ENCODE data around the gene MVB12B. TPM values are rescaled to one million over a fixed set of nuclear protein-coding genes. Genes with fewer than 3 reads are reported as not detected.

MVB12B gene
- total RNA-seq, 2 donors from 2014 or later = 5.9 to 8.7 TPM

DNA sequence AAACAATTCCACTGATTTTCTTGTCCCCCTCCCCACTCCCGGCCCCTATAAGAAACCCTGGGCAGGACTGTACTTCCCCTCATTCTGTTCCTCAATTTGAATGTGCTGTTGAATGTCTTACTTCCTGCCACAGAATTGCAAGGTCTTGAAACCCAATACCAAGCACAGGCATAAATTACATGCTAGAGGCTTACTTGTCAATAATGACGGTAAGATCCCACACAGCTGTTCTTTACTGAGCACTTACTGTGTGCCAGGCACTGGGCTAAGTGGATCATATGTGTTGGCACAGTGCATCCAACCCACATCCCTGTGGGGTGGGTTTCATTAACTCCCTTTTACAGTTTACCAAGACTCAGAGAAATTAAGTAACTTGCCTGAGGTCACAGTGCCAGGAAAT is 63.4 kb downstream of the MVB12B start:
- Histone ChIP-seq H3K27ac (peak overlapping the region in 1 of 2 donors; percentile 26), H3K36me3 (peaks cover 9% of the 10 kb centered on the region), H3K9me3 (no peaks in the 10 kb centered on the region), H3K4me3 (no peak overlapping the region), H3K27me3 (no peaks in the 10 kb centered on the region), H3K4me1 (peaks cover 0 to 16% of the 10 kb centered on the region in 2 donors)
- no peak for DNase-seq (ENCODE audit: low spot score)
- TF ChIP-seq, protein P1, sequence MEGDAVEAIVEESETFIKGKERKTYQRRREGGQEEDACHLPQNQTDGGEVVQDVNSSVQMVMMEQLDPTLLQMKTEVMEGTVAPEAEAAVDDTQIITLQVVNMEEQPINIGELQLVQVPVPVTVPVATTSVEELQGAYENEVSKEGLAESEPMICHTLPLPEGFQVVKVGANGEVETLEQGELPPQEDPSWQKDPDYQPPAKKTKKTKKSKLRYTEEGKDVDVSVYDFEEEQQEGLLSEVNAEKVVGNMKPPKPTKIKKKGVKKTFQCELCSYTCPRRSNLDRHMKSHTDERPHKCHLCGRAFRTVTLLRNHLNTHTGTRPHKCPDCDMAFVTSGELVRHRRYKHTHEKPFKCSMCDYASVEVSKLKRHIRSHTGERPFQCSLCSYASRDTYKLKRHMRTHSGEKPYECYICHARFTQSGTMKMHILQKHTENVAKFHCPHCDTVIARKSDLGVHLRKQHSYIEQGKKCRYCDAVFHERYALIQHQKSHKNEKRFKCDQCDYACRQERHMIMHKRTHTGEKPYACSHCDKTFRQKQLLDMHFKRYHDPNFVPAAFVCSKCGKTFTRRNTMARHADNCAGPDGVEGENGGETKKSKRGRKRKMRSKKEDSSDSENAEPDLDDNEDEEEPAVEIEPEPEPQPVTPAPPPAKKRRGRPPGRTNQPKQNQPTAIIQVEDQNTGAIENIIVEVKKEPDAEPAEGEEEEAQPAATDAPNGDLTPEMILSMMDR (IDR thresholded peaks at IDR 0.05) = no peak

DNA sequence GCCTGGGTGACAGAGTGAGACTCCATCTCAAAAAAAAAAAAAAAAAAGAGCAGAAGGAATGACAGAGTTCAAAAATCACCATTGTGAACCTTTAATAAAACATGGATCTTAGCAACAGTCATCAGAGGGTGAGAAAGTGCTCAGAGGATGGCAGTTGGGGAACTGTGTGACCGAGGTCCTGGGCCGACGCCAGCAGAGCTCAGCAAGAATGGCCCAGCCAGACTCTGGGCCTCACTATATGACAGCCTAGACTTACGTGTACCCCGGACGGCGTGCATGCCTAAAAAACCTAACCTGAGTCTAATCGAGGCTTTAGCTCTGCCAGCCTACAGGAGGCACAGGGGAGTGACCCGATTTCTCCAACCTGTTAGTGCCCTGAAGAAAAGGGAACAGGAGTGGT is 64.3 kb downstream of the MVB12B start:
- TF ChIP-seq, protein P1 (IDR thresholded peaks at IDR 0.05) = no peak
- no peaks in the 10 kb centered on the region for H3K9me3 ChIP-seq
- peaks cover 9% of the 10 kb centered on the region for H3K36me3 ChIP-seq
- DNase-seq (ENCODE audit: low spot score) = no peak
- H3K4me3 ChIP-seq = no peak overlapping the region
- peaks cover 0 to 16% of the 10 kb centered on the region in 2 donors for H3K4me1 ChIP-seq
- H3K27me3 ChIP-seq = no peaks in the 10 kb centered on the region
- H3K27ac ChIP-seq = no peak overlapping the region

DNA sequence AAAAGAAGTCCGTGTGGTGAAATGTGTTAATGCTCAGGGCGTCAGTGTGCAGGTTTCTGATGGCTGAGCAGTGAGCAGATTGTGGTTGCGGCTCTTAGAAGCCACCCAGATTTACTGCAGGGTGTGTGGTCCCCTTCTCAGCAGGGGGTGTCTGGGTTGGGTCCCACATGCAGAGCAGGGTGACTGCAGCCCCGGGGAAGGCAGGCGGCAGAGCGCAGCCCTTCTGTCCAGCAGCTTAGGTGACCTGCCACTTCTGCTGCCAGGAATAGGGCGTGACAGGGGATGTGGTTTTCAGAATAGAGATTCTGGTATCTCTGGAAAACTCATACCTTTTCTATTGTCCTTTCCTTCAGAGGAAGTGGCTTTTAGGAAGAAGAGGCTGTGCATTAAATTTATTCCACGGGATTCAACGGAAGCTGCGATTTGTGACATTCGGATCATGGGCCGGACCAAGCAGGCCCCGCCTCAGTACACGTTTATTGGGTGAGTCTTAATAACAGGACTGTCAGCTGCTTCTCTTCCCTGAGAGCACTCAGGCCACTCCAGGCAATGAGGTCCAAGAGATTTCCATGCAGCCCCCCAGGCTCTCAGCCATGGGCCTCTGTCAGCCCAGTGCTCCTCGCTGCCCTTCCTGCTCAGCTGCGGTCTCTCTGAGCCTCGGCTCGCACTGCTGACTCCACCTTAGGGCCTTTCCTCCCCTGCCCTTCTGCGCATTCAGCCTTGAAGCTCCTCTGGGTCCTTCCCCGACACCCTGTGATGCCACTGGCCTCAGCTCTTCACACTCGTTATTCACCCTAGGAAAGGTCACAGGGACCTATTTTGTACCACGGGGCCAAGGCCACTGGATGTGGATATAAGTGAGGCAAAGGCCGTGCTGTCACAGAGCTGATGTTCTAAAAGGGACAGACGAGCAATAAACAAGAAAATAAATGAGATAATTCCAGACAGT is 65.4 kb downstream of the MVB12B start:
- Histone ChIP-seq H3K36me3 (peaks cover 9% of the 10 kb centered on the region), H3K27me3 (no peaks in the 10 kb centered on the region), H3K4me1 (peaks cover 0 to 16% of the 10 kb centered on the region in 2 donors), H3K9me3 (no peaks in the 10 kb centered on the region), H3K27ac (peak overlapping the region in 1 of 2 donors; percentile 53), H3K4me3 (no peak overlapping the region)
- TF ChIP-seq, protein P1 (IDR thresholded peaks at IDR 0.05) = no peak
- DNase-seq (ENCODE audit: low spot score) = no peak

DNA sequence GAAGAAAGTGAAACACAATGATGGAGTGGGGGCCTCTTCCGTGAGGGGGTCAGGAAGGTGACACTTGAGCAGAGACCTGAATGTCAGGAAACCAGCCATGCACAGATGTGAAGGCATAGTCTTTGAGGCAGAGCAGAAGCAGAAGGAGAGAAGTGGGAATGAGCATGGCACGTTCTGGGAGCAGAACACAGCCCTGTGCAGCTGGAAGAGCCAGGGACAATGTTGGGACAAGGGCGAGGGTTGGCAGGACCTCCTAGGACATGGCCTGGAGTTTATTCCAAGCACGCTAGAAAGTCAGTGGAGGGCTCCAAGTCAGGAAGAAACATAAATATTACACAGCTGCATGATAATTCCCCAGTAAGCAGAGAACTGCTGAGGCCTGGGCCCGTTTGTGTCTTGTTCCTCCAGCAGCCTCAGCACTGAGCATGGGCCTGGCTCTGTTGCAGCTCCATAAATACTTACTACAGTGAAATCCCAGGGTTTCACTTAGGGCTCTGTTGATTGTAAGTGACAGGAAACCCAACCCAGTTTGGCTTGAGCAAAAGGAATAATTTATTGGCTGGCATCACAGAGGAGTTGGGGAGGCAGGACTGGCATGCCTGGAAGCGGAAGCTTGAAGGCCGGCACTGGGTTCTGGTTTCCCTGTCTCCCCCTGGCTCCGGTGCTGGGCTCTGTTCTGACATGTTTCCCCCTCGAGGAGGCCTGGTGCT is 66.2 kb downstream of the MVB12B start:
- no peaks in the 10 kb centered on the region for H3K27me3 ChIP-seq
- peaks cover 0 to 16% of the 10 kb centered on the region in 2 donors for H3K4me1 ChIP-seq
- no peak overlapping the region for H3K4me3 ChIP-seq
- peak overlapping the region; percentile 18 to 53 for H3K27ac ChIP-seq
- no peak for DNase-seq (ENCODE audit: low spot score)
- TF ChIP-seq, protein P1 (IDR thresholded peaks at IDR 0.05) = no peak
- peaks cover 1% of the 10 kb centered on the region for H3K36me3 ChIP-seq
- H3K9me3 ChIP-seq = no peaks in the 10 kb centered on the region

DNA sequence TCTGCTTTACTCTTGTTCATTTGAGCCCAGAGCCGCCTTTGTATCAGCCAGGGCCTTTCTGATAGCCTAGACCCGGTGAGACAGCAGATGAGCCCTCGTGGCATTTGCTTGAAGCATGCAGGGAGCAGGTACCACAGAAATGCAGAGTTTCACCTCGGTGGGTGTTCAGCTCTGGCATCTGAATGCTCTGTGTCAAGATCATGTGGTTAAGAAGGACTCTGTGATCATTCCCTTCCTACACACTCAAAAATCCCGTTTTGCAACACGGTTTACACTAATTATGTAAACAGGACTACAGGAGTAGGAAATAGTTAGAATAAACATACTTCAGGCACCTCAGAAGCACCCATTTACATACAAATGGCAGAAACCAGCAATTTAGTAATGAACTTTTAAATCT is 67.2 kb downstream of the MVB12B start:
- peak overlapping the region; percentile 18 to 19 for H3K27ac ChIP-seq
- no peaks in the 10 kb centered on the region for H3K9me3 ChIP-seq
- no peak for DNase-seq (ENCODE audit: low spot score)

More for the DNA sequence above, 67.2 kb downstream of the MVB12B start:
- Histone ChIP-seq H3K4me3 (no peak overlapping the region), H3K36me3 (no peaks in the 10 kb centered on the region), H3K4me1 (peaks cover 0 to 20% of the 10 kb centered on the region in 2 donors), H3K27me3 (no peaks in the 10 kb centered on the region)
- TF ChIP-seq, protein P1 (IDR thresholded peaks at IDR 0.05) = no peak
